ENCODE data around the gene PLEKHH3. TPM values are rescaled to one million over a fixed set of nuclear protein-coding genes. Genes with fewer than 3 reads are reported as not detected.

The PLEKHH3 gene
- total RNA-seq, 1 experiment from 2014 or later = 11.9 TPM

- TF ChIP-seq EZH2 (IDR thresholded peaks at IDR 0.05; ENCODE audit: borderline replicate concordance, low read depth, low read length, poor library complexity, severe bottlenecking) (no peak), CTCF (conservative IDR thresholded peaks at IDR 0.05; ENCODE audit: low read depth, low read length) (no peak)
- ChIA-PET CTCF (interaction anchor here (0.6 kb wide), 1 partner anchor 18 kb away, joined by 7 read pairs; no protein-coding TSS in a partner anchor), POLR2A (ENCODE audit: low non-redundant PET) (no interaction called here)
- Histone ChIP-seq H3K4me1 (ENCODE audit: insufficient read depth, low read length, poor library complexity, severe bottlenecking) (no peaks in the 10 kb centered on the region), H3K27me3 (replicated peaks; ENCODE audit: insufficient read depth, low read depth, low read length, poor library complexity) (no peaks in the 10 kb centered on the region), H3K9me3 (ENCODE audit: low read depth, low read length, poor library complexity, severe bottlenecking) (no peaks in the 10 kb centered on the region), H3K36me3 (ENCODE audit: insufficient read depth, low read length, poor library complexity, severe bottlenecking) (no peaks in the 10 kb centered on the region), H3K4me3 (ENCODE audit: low read depth, low read length, poor library complexity, severe bottlenecking) (no peak overlapping the region), H3K27ac (ENCODE audit: low read depth, low read length, poor library complexity, severe bottlenecking) (no peak overlapping the region)
- no peak for DNase-seq (ENCODE audit: low spot score)
- BruUV-seq (replicated peaks) = no TSS peak
- intact Hi-C loops (cut with micrococcal nuclease; ENCODE audit: unreplicated experiment) = no loop called here
These were observed 20.5 kb upstream of the PLEKHH3 start for GRCh38 chr17:42697108-42697811.

- ChIA-PET CTCF (no interaction called here), POLR2A (ENCODE audit: low non-redundant PET) (no interaction called here)
- no TSS peak for BruUV-seq (replicated peaks)
- DNase-seq (ENCODE audit: low spot score) = no peak
- Histone ChIP-seq H3K4me3 (ENCODE audit: low read depth, low read length, poor library complexity, severe bottlenecking) (no peak overlapping the region), H3K27me3 (replicated peaks; ENCODE audit: insufficient read depth, low read depth, low read length, poor library complexity) (no peaks in the 10 kb centered on the region), H3K27ac (ENCODE audit: low read depth, low read length, poor library complexity, severe bottlenecking) (no peak overlapping the region), H3K9me3 (ENCODE audit: low read depth, low read length, poor library complexity, severe bottlenecking) (no peaks in the 10 kb centered on the region), H3K4me1 (ENCODE audit: insufficient read depth, low read length, poor library complexity, severe bottlenecking) (no peaks in the 10 kb centered on the region), H3K36me3 (ENCODE audit: insufficient read depth, low read length, poor library complexity, severe bottlenecking) (no peaks in the 10 kb centered on the region)
- intact Hi-C loops (cut with micrococcal nuclease; ENCODE audit: unreplicated experiment) = no loop called here
- TF ChIP-seq CTCF (conservative IDR thresholded peaks at IDR 0.05; ENCODE audit: low read depth, low read length) (no peak), EZH2 (IDR thresholded peaks at IDR 0.05; ENCODE audit: borderline replicate concordance, low read depth, low read length, poor library complexity, severe bottlenecking) (no peak)
These were observed 18.7 kb upstream of the PLEKHH3 start for GRCh38 chr17:42695500-42695899.

GRCh38 chr17:42694524-42694923 lies 17.7 kb upstream of the PLEKHH3 start:
- CTCF ChIA-PET = no interaction called here
- DNase-seq (ENCODE audit: low spot score) = no peak
- POLR2A ChIA-PET (ENCODE audit: low non-redundant PET) = no interaction called here
- H3K36me3 ChIP-seq (ENCODE audit: insufficient read depth, low read length, poor library complexity, severe bottlenecking) = no peaks in the 10 kb centered on the region
- no peak overlapping the region for H3K27ac ChIP-seq (ENCODE audit: low read depth, low read length, poor library complexity, severe bottlenecking)
- intact Hi-C loops (cut with micrococcal nuclease; ENCODE audit: unreplicated experiment) = no loop called here
- TF ChIP-seq CTCF (conservative IDR thresholded peaks at IDR 0.05; ENCODE audit: low read depth, low read length) = no peak
- TF ChIP-seq EZH2 (IDR thresholded peaks at IDR 0.05; ENCODE audit: borderline replicate concordance, low read depth, low read length, poor library complexity, severe bottlenecking) = no peak
- H3K4me1 ChIP-seq (ENCODE audit: insufficient read depth, low read length, poor library complexity, severe bottlenecking) = no peaks in the 10 kb centered on the region
- H3K4me3 ChIP-seq (ENCODE audit: low read depth, low read length, poor library complexity, severe bottlenecking) = no peak overlapping the region
- no TSS peak for BruUV-seq (replicated peaks)
- H3K27me3 ChIP-seq (replicated peaks; ENCODE audit: insufficient read depth, low read depth, low read length, poor library complexity) = no peaks in the 10 kb centered on the region
- no peaks in the 10 kb centered on the region for H3K9me3 ChIP-seq (ENCODE audit: low read depth, low read length, poor library complexity, severe bottlenecking)

Data from A673 (cell line).